HG02642 (cell line): ENCODE measurements around the gene UFSP1.
"Not testable (repeated sequence)": the region's sequence is repeated elsewhere in the genome, so short reads cannot be mapped to it uniquely, and the experiment has no call there.

ENCODE experiments used
- ATAC-seq: cut with Tn5 transposase; IDR thresholded peaks from one replicate; pipeline ENCODE4 v1.9.1; 2021; ENCODE audit warnings: mild to moderate bottlenecking; ENCODE audit not compliant: unreplicated experiment, poor library complexity

The UFSP1 gene

GRCh38 chr7:100888988-100889750 lies at the start of gene UFSP1:
Gene UFSP1 (minus strand): TSS chr7:100889715. CDS start chr7:100889271, 444 bp downstream.
- ATAC-seq, result peak; percentile 30

DNA sequence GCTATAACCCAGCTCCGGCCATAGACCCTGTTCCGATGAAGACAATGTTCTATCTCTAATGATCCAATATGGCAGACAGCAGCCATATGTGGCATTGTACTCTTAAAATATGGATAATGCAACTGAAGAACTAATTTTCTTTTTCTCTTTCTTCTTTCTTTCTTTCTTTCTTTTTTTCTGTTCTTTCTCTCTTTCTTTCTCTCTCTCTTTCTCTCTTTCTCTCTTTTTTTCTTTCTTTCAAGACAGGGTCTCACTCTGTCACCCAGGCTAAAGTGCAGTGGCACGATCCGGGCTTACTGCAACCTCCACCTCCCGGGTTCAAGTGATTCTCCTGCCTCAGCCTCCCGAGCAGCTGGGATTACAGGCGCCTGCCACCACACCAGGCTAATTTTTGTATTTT lies 46.7 kb upstream of the UFSP1 start:
- not testable (repeated sequence) for ATAC-seq

- not testable (repeated sequence) for ATAC-seq
These were observed 45.9 kb upstream of the UFSP1 start for GRCh38 chr7:100935381-100935780.

DNA sequence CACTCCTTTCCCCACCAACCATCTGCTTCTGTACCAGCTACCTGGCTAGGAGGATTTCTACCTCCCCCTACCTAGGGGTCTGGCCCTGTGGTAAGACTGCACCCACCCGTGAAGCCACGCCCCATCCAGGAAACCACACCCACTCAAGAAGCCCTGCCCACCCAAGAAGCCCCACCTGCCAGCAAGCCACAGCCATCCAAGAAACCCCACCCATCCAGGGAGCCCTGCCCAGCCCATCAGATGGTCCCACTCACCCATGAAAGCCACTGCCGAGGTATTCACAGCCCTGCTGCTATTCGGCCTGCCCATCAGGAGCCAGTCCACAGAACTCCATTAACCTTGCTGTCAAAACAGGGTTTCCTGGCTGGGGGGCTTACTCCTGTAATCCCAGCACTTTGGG lies 44.2 kb upstream of the UFSP1 start:
- ATAC-seq, result no peak

DNA sequence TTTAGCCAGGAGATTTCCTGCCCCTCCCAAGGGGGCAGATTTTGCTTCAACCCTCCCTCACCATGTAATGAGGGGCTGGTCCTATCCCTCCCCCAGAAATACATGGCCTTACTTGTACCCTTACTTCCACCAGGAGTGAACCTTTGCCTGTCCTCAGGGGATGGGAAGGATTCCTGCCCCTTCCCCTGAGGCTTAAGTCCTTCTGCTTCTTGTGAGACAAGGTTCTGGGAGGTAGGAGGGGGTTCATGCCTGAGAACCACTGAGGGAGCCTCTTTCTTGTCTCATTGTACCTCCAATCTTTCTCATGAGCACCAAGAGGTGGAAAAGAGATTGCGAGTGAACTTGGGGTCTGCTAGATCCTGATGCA lies 40.3 kb upstream of the UFSP1 start:
- ATAC-seq, result no peak

GRCh38 chr7:100923616-100924015 lies 34.1 kb upstream of the UFSP1 start:
- not testable (repeated sequence) for ATAC-seq

- no peak for ATAC-seq
These were observed 31.5 kb upstream of the UFSP1 start for GRCh38 chr7:100921039-100921438.

DNA sequence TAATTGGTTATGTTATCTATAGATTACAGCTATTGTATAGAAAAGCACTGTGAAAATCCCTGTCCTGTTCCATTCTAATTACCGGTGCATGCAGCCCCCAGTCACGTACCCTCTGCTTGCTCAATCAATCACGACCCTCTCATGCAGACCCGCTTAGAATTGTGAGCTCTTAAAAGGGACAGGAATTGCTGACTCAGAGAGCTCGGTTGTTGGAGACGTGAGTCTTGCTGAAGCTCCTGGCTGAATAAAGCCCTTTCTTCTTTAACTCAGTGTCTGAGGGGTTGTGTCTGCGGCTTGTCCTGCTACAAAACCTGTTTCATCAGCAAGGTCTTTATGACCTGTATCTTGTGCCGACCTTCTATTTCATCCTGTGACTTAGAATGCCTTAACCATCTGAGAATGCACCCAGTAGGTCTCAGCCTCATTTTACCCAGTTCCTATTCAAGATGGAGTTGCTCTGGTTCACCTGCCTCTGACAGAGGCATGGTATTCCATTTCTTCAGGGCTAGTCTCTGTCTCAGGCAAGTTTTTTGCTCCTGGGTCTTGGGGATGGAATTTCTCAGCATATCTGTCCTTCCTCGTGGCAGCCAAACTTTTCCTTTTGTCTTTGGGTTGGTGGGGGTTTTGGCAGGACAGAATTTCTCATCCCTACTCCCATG lies 30.4 kb upstream of the UFSP1 start:
- not testable (repeated sequence) for ATAC-seq

DNA sequence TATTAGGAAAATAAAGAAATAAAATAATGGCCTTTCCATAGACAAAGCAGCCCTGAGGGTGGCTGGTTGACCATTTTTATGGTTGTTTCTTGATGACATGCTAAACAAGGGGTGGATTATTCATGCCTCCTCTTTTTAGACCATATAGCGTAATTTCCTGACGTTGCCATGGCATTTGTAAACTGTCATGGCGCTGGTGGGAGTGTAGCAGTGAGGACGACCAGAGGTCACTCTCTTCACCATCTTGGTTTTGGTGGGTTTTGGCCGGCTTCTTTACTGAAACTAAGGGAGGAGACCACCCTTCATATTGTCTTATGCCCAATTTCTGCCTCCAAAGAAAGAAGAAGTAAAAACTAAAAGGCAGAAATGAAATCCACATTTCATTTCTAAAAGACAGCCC lies 29.8 kb upstream of the UFSP1 start:
- ATAC-seq, result not testable (repeated sequence)

DNA sequence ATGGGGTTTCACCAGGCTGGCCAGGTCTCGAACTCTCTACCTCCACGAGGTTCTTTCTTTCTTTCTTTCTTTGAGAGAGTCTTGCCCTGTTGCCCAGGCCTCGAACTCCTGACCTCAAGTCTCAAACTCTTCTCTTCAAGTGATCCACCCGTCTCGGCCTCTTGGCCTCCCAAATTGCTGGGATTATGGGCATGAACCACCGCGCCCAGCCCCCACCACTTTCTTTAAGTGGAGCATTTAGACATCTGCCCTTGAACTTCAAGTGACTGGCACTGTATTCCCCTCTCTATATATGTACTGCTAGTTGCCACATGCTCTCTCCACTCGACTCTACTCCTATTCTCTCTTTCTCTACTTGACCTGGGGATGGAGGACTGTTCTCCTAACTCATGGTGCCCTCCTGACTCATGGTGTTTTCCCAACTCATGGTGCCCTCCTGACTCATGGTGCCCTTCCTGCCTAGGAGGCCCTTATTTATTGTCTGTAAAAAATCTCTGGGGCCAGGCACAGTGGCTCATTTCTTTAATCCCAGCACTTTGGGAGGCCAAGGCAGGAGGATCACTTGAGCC lies 25.4 kb upstream of the UFSP1 start:
- no peak for ATAC-seq

- no peak for ATAC-seq
These were observed 24.8 kb upstream of the UFSP1 start for GRCh38 chr7:100914208-100914878.

DNA sequence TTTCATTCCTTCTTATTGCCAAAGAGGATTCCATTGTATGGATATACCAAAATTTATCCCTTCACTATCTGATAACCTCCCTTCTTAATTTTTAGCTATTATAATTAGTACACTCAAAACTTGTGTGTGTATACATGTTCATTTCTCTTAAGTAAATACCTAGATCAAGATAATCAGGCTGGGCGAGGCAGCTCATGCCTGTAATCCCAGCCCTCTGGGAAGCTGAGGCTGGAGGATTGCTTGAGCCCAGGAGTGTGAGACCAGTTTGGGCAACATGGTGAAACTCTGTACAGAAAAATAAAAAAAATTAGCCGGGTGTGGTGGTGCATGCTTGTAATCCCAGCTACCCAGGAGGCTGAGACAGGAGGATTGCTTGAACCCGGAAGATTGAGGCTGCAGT lies 22.0 kb upstream of the UFSP1 start:
- no peak for ATAC-seq

DNA sequence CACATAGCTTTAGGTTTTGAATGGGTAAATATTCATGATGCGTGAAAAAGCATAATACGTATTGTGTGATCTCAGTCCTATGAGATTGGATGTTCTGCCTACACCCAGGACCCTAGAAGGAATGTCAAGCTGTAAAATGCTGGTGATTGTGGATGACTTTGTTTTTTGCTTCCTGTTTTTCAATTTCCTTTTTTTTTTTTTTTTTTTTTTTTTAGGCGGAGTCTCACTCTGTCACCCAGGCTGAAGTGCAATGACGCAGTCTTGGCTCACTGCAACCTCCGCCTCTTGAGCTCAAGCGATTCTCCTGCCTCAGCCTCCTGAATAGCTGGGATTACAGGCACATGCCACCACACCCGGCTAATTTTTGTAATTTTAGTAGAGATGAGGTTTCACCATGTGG lies 20.9 kb upstream of the UFSP1 start:
- not testable (repeated sequence) for ATAC-seq

- no peak for ATAC-seq
These were observed 19.0 kb upstream of the UFSP1 start for GRCh38 chr7:100908512-100908911.

- no peak for ATAC-seq
These were observed 13.1 kb upstream of the UFSP1 start for GRCh38 chr7:100902638-100903037.

DNA sequence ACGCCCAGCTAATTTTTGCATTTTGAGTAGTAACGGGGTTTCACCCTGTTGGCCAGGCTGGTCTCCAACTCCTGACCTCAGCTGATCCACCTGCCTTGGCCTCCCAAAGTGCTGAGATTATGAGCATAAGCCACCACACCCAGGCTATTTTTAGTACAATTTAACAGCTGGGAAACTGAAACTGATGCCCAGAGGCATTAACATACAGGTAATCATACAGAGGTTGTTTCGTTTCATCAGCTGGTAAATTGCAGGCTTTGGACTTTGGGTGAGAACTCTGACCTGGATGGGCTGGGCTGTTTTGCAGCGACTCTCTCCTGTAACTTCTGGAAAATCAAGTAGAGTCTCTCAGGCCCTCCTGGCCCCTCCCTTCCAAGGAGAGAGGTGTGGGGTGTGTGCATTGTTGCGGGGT lies 12.4 kb upstream of the UFSP1 start:
- ATAC-seq, result no peak

- no peak for ATAC-seq
These were observed 11.5 kb upstream of the UFSP1 start for GRCh38 chr7:100900978-100901377.

GRCh38 chr7:100899432-100899831 lies 9.9 kb upstream of the UFSP1 start:
- ATAC-seq, result no peak

DNA sequence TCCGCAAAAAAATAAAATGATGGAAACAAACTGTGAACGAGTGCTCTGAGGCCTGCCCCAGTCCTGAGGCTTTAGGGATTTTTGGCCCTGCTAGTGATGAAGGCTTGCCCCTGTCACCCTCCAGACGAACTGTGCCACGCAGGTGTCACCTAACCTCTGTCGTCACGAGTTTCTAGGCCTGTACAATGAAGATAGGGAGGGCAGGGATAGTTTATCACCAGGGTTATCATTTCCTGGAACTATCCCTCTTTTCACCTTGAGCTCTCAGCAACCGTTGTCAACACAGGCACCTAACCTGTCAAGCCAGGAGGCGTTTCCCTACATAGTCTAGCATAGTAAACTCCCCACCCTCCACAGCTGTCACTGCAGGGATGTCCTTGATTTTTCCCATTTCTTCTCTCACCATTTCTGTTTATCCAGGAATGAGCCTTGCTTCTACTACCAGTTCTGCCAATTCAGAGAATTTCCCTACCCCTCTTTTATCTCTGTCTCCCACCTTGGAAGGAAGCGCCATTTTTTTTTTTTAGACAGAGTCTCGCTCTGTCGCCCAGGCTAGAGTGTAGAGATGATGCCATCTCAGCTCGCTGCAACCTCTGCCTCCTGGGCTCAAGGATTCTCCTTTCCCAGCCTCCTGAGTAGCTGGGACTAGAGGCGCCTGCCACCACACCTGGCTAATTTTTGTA lies 8.4 kb upstream of the UFSP1 start:
- ATAC-seq, result no peak
